GM23248 (cell line): ENCODE results near the gene ATXN7L1.

ENCODE experiments used
- EZH2 ChIP-seq: fragments of 200-600 bp; sonication (generic); IDR thresholded peaks from 2 replicates; pipeline ENCODE4 v1.6.1; 2018; ENCODE audit warnings: antibody characterized with exemption, mild to moderate bottlenecking; ENCODE audit not compliant: insufficient read depth, poor library complexity, severe bottlenecking
- EZH2phosphoT487 ChIP-seq: fragments of 200-600 bp; sonication (generic); IDR thresholded peaks from 2 replicates; pipeline ENCODE4 v1.6.1; 2018; ENCODE audit warnings: antibody characterized with exemption, moderate library complexity, mild to moderate bottlenecking, low read depth; ENCODE audit not compliant: insufficient read depth

DNA sequence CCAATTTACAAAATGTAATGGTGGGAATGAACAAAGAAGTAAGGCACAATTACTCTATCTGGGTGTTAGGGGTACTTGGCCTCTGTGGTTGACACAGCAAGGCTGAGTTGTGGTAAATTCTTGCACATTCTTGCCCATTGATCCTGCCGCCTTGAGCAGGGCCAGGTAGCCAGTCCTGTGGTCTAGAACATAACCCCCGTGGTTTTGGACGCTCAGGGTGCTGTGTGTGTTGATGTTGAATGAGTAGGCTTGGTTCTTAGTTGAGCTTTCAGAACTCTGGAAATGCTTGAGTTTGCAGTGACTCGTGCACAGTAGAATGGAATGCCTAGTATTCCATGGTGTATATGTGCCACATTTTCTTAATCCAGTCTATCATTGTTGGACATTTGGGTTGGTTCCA is 44.4 kb upstream of the ATXN7L1 start:
- TF ChIP-seq EZH2 (no peak), EZH2phosphoT487 (no peak)
